GM19452 (cell line): ENCODE measurements around the gene RBM33.

Experiments
- ATAC-seq: cut with Tn5 transposase; IDR thresholded peaks from one replicate; pipeline ENCODE4 v1.9.1; 2021; ENCODE audit not compliant: unreplicated experiment

RBM33 gene

GRCh38 chr7:155791214-155791737 lies 146.8 kb downstream of the RBM33 start:
- no peak for ATAC-seq

GRCh38 chr7:155791836-155792235 lies 147.4 kb downstream of the RBM33 start:
- no peak for ATAC-seq

GRCh38 chr7:155792315-155792960 lies 148.0 kb downstream of the RBM33 start:
- ATAC-seq = no peak

- ATAC-seq = no peak
Observed at GRCh38 chr7:155792999-155793560, 148.6 kb downstream of the RBM33 start.

- ATAC-seq = no peak
Observed at GRCh38 chr7:155793720-155794119, 149.3 kb downstream of the RBM33 start.

- ATAC-seq = no peak
Observed at GRCh38 chr7:155794196-155794595, 149.7 kb downstream of the RBM33 start.

DNA sequence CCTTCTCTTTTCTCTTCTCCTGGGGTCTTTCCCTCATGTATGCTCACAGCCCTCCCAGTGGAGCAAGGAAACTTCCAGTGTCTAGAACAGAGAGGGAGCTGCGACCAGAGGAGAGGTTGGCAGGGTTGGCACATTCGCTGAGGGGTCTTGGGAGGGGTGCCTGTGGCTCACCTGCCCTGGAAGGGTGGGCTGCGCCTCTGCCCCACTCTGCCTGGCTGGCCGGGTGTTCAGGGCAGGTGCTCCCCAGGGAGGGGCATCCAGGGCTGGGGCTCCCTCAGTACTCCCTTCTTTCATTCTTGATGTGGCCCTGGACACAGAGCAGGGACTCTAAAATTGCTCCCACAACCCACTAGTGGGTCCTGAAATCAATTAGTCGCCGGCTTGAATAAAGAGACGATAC lies 150.9 kb downstream of the RBM33 start:
- ATAC-seq = no peak

DNA sequence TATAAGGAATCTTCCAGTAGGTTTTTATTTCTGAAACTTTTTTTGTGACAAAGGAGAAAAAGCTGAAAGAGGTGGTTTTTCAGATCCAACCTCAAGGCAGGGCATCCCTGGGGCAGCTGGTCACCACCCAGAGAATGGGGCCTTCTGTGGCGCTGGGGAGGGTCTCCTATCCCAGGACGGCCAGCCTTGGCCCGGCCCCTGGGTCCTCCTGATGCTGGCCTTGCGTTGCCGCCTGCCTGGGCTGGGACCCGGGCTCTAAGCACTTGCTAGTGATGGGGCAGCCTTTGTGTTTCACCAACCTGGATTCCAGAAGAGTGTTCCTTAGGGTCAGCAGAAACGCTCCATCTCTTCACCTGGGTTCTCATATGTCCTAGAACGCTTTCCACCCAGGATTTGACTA lies 151.5 kb downstream of the RBM33 start:
- ATAC-seq = no peak

- ATAC-seq = peak; percentile 71
Observed at GRCh38 chr7:155796381-155797261, 152.2 kb downstream of the RBM33 start.

DNA sequence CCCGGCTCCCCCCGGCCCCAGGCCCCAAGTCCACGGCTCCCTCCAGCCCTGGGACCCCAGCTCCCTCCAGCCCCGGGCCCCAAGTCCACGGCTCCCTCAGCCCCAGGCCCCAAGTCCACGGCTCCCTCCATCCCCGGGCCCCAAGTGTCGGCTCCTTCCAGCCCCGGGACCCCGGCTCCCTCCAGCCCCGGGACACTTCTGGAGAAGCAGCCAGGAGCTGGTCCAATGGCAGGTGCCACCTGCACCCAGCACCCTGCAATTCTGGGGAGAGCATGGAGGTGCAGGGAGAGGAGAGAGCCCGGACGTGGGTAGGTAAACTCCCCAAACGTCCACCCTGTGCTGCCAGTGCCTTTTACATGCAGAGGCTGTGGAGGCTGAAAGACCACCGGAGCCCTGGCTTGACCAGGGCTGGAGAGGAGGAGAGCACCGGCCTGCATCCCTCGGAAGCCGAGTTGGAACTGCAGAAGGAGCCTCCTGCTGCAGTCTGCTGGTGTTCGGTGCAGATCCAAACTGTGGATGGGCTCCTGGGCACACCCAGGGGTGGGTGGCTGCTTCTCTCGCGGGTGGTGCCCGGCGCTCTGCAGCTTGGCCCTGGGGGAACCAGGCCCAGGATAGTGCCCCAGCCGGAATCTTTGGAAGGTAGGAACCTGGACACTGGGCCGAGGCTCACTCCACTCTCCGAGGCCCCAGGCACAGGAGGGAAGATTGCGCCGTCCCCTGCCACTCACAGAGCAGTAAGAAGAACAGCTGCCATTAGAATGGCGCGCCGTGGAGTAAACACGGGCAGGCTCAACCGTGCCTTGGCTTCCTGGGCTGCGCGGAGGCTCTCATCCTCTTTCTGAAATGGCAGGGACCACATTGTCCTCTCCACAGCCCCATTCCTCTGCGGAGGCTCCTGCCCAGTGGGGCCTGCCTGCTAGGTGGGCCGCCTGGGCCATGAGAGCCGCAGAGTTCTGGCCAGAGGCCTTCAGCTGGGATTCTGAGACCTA lies 153.1 kb downstream of the RBM33 start:
- ATAC-seq = peak; percentile 19

DNA sequence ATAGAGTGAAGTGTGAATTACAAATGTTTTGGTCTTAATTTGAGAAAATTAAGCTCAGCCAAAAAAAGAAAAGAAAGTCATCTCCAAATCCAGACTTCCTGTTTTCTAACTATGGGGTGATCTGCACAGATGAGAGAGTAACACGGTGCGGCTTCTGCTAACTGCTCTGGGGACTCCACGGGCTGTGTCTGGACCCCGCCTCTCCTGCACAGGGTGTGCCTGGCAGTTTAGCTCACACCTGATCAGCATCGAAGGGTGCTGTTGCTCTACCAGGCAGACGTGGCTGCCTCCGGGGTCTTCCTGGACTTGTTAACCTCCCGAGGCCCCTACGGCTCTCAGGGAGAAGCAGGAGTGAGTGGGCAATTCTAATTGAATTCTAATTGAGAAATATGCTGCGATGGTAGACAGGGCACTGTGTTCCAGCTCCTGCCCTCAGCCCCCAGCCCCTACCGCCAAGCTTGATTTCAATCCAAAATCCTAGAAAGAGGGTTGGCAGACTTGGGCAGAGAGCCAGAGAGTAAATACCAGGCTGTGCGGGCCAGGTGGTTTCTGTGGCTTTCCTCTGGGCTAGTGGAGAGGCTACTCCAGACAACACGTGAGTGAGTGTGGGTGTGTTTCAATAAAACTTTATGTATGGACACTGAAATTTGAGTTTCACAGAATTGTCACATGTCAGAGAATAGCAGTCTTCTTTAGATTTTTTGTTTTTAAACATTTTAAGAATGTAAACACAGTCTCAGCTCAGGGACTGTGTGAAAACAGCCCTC lies 154.4 kb downstream of the RBM33 start:
- no peak for ATAC-seq

DNA sequence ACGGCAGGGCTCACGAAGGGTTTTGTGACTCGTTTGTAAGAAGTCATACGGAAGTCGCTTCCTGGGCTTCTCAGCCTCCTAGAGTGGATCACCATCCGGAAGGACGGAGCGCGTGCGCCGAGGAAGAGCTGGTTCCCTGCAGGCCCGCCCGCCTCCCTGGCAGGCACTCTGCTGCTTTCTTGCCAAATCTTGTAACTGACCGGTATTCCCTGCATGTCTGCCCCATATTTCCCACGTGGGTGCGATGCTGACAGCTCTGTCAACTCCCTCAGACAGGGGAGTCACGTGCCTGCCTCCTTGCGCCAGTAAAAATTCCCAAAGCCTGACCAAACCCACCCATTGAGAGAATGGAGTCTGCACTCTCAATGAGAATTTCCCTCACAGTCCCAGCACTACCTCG lies 155.1 kb downstream of the RBM33 start:
- ATAC-seq = no peak

DNA sequence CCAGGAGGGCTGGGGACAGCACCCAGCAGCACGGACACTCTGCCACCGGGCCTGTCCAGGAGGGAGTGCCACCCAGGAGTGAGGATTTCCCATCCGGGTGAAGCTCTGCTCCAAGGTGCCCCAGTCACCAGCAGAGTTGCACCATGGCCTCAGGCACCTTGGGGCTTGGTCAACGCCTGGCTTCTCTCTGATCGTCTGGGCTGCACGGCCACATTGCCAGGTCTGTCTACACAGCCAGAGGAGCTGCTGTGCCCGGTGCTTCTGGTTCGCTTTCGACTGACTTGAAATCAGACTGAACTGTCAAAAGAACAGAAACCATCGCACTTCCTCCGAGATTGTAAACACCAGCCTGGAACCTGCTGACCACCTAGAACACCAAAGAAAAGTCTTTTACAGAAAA lies 155.8 kb downstream of the RBM33 start:
- ATAC-seq = no peak

DNA sequence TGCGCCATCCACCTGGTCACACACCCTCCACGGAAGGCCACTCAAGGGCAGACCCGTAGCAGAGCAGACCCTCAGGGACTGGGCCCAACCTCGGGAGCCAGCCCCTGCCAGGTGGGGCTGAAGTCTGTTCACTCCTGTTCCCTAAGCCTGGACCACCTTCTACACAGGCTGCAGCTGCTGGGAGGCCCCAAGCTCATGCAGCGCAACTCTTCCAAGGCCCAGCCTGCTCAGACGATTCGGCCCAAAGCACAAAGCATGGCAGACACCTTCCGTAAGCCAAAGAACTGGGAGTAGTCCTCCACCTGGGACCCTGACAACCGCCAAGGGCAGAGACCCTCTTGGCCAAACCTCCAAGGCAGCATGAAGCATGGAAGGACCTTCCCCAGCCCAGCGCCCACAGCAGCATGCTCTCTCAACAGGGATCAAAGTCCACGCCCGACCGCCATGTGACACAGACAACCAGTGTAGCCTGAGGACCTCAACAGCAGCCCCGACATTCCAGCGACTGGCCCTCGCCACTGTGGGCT lies 156.3 kb downstream of the RBM33 start:
- ATAC-seq = no peak

DNA sequence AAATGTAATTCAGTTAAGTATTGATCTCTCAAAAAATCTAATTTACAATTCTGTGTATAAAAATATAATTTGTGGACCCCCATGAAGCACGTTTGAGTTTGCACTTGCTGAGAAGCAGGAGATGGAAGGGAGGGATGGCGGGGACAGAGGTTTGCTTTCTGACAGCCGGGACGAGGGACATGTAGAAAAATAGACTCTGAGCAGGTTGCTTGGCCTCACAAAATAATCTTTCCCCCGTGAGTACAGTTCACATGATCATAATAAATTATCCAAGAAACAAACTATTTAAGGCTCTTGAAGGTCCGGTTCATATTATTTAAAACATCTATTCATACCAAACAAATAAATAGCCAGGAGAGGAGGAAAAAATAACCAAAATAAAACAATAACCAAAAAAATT lies 157.8 kb downstream of the RBM33 start:
- no peak for ATAC-seq

DNA sequence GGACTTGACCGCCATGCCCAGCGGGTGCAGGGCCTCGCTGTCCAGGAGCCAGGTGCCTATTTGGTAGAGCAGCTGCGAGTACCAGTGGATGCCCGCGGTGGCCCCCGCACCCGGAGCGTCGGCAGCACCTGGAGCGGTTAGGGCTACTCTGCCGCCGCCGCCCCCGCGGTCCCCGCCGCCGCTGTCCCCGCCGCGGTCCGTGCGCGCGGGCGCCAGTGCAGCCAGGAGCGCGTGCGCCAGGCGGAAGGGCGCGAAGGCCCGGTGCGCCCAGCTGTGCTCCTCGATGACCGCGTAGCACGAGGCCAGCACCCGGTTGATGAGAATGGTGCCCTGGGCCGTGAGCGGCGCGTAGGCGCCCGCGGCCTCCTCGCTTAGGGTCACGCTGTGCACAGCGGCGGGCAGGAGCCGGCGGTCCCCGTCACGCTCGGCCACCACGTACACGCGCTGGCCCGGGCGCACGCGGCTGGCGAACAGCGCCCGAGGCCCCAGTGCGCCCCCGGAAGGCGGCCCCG lies 158.5 kb downstream of the RBM33 start:
- no peak for ATAC-seq

GRCh38 chr7:155803418-155804376 lies 159.2 kb downstream of the RBM33 start:
- ATAC-seq = no peak

DNA sequence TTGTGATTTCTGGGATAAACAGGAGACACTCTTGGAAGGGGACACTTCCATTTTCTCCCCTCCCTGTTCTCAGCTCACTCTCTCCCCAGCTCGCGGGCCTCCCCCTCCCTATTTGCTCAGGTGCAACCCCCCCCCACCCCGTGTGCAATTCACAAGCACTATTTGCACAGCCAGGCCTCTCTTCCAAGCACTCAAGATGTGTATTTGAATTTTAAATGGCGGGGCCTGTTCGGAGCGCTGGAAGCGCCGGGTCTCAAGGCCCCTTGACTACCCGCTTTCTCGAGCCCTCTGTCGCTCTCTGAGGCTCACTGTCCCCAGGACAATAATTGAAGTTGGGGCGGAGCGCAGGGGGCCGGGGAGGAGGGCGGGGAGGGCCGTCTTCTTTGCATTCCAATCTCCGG lies 160.0 kb downstream of the RBM33 start:
- no peak for ATAC-seq
